ENCODE measurements around the gene CERT1. TPM values are rescaled to one million over a fixed set of nuclear protein-coding genes. Genes with fewer than 3 reads are reported as not detected.
A peak's percentile ranks its signal among the peaks of the same experiment; 100 is the strongest.
"Not testable (repeated sequence)": the region's sequence is repeated elsewhere in the genome, so short reads cannot be mapped to it uniquely, and the experiment has no call there.

CERT1 gene
- total and polyA plus RNA-seq, 12 donors: 6.3 to 47.6 (median 37.5) TPM

GRCh38 chr5:75509956-75510355, 1.5 kb downstream of the CERT1 start:
- ATAC-seq: no peak
- intact Hi-C loops (cut with DNase I): loop anchor here in 5 of 10 donors (5.0 to 10.0 kb wide), 8 partner anchors 42 to 175 kb away; partner anchors contain the start of gene HMGCR (in 2 of the 5)
- Histone ChIP-seq H3K4me3 (peak overlapping the region; percentile 68 to 93 (median 86)), H3K27ac (peak overlapping the region in 7 of 10 donors; percentile 85 to 96 (median 94)), H3K27me3 (no peaks in the 10 kb centered on the region), H3K9me3 (peaks cover 0 to 7% (median 0%) of the 10 kb centered on the region in 11 donors), H3K4me1 (peaks cover 0 to 55% (median 46%) of the 10 kb centered on the region in 9 donors), H3K36me3 (peaks cover 0 to 10% (median 0%) of the 10 kb centered on the region in 9 donors)
- DNase-seq: no peak
- TF ChIP-seq, protein P1, sequence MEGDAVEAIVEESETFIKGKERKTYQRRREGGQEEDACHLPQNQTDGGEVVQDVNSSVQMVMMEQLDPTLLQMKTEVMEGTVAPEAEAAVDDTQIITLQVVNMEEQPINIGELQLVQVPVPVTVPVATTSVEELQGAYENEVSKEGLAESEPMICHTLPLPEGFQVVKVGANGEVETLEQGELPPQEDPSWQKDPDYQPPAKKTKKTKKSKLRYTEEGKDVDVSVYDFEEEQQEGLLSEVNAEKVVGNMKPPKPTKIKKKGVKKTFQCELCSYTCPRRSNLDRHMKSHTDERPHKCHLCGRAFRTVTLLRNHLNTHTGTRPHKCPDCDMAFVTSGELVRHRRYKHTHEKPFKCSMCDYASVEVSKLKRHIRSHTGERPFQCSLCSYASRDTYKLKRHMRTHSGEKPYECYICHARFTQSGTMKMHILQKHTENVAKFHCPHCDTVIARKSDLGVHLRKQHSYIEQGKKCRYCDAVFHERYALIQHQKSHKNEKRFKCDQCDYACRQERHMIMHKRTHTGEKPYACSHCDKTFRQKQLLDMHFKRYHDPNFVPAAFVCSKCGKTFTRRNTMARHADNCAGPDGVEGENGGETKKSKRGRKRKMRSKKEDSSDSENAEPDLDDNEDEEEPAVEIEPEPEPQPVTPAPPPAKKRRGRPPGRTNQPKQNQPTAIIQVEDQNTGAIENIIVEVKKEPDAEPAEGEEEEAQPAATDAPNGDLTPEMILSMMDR (IDR thresholded peaks at IDR 0.05): no peak
- WGBS, 2 donors: 0% methylated on average over 1 of the region's 1 CpG

DNA sequence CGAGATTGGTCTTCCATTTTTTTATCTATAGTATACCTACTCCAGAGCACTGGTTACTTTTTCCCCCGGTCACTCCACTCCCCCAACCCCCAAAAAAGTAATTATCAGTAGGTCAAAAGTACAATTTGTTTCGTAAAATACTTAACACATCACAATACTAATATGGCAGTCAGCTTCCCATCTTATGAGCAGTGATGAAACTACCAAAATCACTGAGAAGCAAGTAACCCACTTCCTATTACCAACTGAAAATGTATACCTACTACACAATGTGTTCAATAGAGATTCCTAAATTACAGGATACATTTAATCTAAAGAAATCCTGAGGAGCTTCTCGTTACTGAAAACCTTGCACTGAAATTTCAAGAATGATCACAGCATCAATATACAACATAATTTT, 1.9 kb downstream of the CERT1 start:
- peaks cover 0 to 54% (median 44%) of the 10 kb centered on the region in 9 donors for H3K4me1 ChIP-seq
- DNase-seq (no peak), ATAC-seq (no peak)
- WGBS, 2 donors: 70 to 74% methylated on average over 4 of the region's 4 CpGs
- H3K36me3 ChIP-seq: peaks cover 0 to 14% (median 0%) of the 10 kb centered on the region in 9 donors
- H3K27ac ChIP-seq: peak overlapping the region in 4 of 10 donors; percentile 93 to 95 (median 94)
- H3K4me3 ChIP-seq: peak overlapping the region; percentile 23 to 93 (median 86)
- intact Hi-C loops (cut with DNase I): loop anchor here in 1 of 10 donors (10.0 kb wide), 1 partner anchor 155 kb away; no protein-coding TSS in a partner anchor
- TF ChIP-seq, protein P1 (IDR thresholded peaks at IDR 0.05): no peak
- H3K27me3 ChIP-seq: no peaks in the 10 kb centered on the region
- peaks cover 0 to 7% (median 0%) of the 10 kb centered on the region in 11 donors for H3K9me3 ChIP-seq

DNA sequence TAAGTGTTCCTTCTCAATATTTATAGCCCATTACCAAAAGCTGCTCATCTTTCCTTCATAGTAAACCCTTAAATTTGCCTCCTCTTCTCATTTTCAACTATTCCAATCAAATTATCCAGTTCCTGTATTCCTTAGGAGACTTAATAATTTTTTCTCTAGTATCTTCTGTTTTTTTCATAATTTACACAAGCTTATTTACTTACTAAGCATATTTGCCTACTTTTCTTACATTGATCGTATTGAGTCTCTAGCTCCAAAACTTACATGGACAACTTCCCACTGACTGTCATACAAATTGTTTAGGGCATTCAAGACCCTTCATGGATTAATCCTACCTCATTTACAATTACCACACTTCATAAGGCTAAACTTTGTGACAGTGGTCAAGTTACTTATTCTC, 3.6 kb downstream of the CERT1 start:
- Histone ChIP-seq H3K27me3 (no peaks in the 10 kb centered on the region), H3K36me3 (peaks cover 0 to 21% (median 0%) of the 10 kb centered on the region in 9 donors), H3K4me3 (no peak overlapping the region), H3K9me3 (peaks cover 0 to 7% (median 0%) of the 10 kb centered on the region in 11 donors), H3K27ac (no peak overlapping the region), H3K4me1 (peaks cover 0 to 37% (median 27%) of the 10 kb centered on the region in 9 donors)
- ATAC-seq (no peak), DNase-seq (no peak)
- intact Hi-C loops (cut with DNase I): loop anchor here in 1 of 10 donors (10.0 kb wide), 1 partner anchor 153 kb away; no protein-coding TSS in a partner anchor
- TF ChIP-seq, protein P1 (IDR thresholded peaks at IDR 0.05): no peak
- WGBS, 2 donors: 98% methylated on average over 1 of the region's 1 CpG

DNA sequence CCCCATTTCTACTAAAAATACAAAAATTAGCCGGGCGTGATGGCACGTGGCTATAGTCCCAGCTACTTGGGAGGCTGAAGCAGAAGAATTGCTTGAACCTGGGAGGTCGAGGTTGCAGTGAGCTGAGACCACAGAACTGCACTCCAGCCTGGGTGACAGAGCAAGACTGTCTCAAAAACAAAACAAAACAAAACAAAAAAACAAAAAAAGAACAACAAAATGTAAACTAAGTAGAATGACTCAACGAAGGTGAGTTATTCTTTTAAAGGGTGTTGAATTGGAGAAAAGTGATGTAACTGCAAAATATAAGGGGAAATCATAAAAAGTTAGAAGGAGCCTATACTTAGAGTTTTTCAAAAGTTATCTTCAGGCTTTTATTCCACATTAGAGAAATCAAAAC, 6.3 kb downstream of the CERT1 start:
- H3K9me3 ChIP-seq, H3K4me3 ChIP-seq, H3K27me3 ChIP-seq, DNase-seq, ATAC-seq, H3K27ac ChIP-seq: not testable (repeated sequence)
- WGBS, 2 donors: 93% methylated on average over 5 of the region's 5 CpGs
- Histone ChIP-seq H3K36me3 (peaks cover 0 to 22% (median 0%) of the 10 kb centered on the region in 9 donors), H3K4me1 (peaks cover 0 to 27% (median 21%) of the 10 kb centered on the region in 9 donors)
- intact Hi-C loops (cut with DNase I): loop anchor here in 1 of 10 donors (10.0 kb wide), 1 partner anchor 150 kb away; no protein-coding TSS in a partner anchor

- not testable (repeated sequence) for H3K27ac ChIP-seq, H3K4me1 ChIP-seq
These were observed 12.6 kb downstream of the CERT1 start for GRCh38 chr5:75498875-75499274.

More at GRCh38 chr5:75498875-75499274, 12.6 kb downstream of the CERT1 start:
- not testable (repeated sequence) for ATAC-seq, H3K27me3 ChIP-seq, H3K4me3 ChIP-seq, H3K9me3 ChIP-seq, DNase-seq
- intact Hi-C loops (cut with DNase I): loop anchor here in 1 of 10 donors (10.0 kb wide), 1 partner anchor 176 kb away; no protein-coding TSS in a partner anchor
- peaks cover 0 to 25% (median 0%) of the 10 kb centered on the region in 9 donors for H3K36me3 ChIP-seq
- WGBS, 2 donors: 100% methylated on average over 1 of the region's 1 CpG

Measured in heart right ventricle (tissue), 16 donors.